ENCODE data around the gene ZFHX3.

ZFHX3 gene

GRCh38 chr16:72840631-72841381, 207.1 kb downstream of the ZFHX3 start:
- peak; percentile 39 for DNase-seq

DNA sequence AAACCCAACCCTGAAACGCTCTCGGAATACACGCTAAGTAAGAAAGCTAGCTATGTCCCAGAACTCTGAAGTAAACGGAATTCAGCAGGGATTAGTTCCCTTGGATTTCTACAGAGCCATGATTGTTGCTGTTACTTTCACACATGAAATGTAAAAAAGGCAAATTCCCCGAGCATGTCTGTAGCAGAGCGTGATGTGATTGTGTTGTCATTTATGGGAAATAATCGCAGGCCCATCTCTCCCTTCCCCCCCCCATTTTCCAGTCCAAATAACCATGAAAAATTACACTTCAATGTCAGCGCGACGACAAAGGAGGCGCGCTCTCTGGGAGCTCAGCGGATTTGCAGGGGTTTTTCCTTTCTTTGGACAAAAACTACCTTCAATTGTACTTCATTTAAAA, 209.0 kb downstream of the ZFHX3 start:
- no peak for DNase-seq

DNA sequence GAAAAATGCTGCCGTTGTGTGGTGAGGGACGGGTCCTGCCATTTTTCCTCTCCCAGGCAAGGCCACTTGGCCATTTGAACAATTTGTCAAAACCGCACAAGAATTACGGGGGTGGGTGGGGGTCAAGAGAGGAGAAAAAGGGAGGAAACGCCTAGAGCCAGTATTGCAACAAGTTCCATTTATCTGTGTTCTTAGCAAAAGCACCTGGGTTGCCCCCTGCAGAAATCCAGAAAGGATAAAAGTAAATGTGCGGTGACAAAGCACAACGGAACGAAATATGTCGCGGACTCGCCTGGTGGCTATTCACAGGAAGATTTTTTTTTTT, 209.4 kb downstream of the ZFHX3 start:
- no peak for DNase-seq

DNA sequence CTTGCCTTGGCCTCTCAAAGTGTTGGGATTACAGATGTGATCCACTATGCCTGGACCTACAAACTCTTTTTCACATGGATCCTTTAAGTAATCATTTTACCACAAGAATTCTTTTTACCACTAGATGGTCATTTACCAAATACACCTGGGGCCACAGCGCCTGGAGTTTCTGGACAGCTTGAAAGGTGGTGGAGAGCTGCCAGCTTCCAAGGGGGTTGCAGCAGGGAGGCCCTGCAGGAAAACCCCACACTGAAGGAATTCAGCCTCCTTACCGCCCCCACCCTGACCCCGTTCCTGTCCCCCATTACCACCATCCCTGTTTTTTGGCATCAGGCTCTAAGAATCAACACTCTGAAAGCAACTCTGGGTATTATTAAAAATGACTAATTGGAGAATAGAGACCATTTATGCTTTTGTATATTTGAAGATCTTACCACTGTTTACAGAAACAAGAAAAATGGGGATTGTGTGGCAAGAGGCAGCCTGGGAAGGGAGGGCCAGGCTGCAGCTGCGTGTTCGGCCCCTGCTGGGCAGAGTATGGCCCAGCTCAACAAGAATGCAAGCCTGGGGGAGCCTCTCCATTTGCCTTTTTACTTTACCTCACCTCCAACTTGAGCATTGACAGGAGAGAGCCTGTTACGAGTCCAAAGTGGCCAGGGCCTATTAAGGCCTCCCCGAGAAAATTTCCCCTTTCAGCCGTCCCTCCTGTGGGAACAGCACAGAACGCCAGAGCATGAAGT, 209.9 kb downstream of the ZFHX3 start:
- no peak for DNase-seq

- no peak for DNase-seq
Measured at GRCh38 chr16:72836985-72837384, 210.9 kb downstream of the ZFHX3 start.

- no peak for DNase-seq
Measured at GRCh38 chr16:72836181-72836580, 211.7 kb downstream of the ZFHX3 start.

DNA sequence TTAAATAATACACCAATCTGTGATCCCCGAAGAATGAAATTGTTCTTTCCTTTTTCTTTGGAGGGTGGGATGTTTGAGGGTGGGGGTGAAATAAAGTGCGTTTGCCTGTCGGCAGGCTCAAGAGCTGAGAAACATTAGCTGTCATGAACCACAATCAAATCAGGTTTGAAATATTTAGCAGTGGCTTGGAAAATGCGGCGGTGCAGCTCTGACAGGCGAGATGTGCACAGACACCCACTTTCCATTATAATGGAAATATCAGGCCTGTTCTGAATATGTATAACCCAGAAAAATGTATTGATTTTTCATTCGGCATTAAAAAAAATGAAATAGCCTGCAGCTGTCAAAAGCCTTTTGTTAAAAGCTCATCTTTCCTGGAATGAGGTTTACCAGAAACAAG, 212.8 kb downstream of the ZFHX3 start:
- DNase-seq, result no peak

GRCh38 chr16:72834499-72834898, 213.4 kb downstream of the ZFHX3 start:
- DNase-seq, result no peak

DNA sequence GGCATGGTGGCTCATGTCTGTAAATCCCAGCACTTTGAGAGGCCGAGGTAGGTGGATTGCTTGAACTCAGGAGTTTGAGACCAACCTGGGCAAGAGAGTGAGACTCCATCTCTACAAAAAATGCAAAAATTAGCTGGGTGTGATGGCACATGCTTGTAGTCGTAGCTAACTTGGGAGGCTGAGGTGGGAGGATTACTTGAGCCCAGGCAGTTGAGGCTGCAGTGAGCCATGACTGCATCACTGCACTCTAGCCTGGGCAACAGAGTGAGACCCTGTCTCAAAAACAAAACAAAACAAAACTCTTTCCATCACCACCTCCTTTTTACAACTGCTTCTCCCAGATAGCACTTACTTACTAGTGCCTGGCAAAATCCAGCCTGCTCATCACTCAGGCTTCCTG, 214.0 kb downstream of the ZFHX3 start:
- DNase-seq, result no peak

DNA sequence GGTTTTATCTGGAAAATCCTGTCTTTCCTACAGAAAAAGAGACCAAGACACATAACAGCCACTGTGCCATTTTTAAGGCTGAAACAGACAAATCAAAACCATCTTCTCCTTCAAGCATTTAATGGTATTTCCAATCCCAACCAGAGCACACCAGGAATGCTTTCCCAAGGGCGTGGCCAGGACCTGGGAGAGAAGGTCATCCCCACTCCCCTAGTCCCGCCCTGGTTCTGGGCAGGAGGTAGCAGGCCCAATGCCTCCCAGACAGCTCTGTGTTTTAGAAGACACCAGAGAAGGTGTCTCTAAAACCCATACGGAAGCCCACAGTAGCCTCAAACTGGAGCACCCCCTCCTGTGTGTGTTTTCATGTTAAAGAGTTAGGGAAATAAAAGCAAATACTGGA, 214.4 kb downstream of the ZFHX3 start:
- no peak for DNase-seq

- peak; percentile 19 for DNase-seq
Measured at GRCh38 chr16:72832621-72833248, 215.2 kb downstream of the ZFHX3 start.

- no peak for DNase-seq
Measured at GRCh38 chr16:72829846-72830775, 217.8 kb downstream of the ZFHX3 start.

DNA sequence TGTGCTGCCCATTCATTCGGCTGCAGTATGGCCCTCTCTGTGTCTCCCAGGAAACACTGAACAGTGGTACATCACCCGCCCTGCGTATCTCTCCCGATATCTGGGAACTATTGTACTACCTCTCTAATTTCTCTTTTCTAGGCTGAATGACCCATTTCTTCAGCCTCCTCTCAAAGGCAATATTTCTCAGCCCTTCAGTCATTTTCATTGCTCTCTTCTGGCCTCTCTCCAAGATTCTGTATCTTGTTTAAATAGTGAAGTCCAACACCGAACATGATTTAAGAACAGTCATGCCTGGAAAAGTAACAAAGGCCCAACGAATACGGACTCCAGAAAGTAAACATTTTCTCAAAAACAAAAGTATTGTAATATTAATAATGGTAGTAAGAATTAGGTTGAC, 220.1 kb downstream of the ZFHX3 start:
- no peak for DNase-seq

DNA sequence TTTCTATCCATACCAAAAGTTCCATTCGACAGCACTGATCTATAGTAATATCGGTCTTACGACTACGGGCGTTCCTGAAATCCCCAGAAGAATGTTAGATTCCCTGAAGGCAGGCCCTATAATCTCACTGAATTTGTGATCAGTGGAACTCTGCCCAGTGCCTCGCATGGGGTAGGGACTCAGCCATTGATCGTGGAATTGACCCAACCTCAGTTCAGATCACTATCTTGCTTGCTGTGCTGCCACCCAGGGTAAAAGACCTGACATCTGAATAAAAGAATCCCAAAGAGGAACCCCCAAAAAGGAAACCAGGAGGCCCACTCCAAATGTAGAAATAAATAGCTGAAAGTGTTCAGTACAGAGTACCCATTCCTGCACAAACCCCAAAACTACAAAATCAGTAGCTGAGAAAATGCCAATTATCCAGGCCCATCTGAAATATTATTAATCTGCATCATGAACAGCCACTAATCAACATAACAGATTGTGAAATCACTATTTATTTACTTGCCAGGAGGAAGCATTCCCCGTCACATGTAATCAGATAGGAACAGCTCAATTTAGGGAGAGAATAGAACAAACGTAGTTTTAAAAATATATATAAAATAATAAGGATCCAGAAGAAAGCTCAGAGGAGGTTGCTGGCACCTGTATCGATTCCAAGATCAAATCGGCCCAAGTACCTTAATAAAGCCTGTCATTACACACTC, 221.9 kb downstream of the ZFHX3 start:
- DNase-seq, result no peak

GRCh38 chr16:72824761-72825160, 223.2 kb downstream of the ZFHX3 start:
- DNase-seq, result no peak

DNA sequence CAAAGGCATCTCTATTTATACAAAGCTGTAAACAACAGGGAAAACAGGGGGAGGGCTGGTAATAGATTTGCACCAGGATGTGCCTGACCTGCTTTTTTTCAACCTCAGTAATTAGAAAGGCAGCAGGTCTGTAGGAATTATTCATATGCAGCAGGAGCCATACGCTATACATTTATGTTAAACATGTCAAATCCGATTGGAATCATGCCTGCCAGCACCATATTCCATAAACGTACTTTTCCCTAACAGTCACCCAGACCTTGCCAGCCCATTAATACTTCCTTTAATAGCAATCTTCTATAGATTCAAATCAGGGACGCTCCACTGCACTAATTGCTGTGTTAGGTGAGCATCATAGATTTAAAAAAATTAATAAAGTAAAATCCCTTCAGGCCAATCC, 223.9 kb downstream of the ZFHX3 start:
- DNase-seq, result no peak

DNA sequence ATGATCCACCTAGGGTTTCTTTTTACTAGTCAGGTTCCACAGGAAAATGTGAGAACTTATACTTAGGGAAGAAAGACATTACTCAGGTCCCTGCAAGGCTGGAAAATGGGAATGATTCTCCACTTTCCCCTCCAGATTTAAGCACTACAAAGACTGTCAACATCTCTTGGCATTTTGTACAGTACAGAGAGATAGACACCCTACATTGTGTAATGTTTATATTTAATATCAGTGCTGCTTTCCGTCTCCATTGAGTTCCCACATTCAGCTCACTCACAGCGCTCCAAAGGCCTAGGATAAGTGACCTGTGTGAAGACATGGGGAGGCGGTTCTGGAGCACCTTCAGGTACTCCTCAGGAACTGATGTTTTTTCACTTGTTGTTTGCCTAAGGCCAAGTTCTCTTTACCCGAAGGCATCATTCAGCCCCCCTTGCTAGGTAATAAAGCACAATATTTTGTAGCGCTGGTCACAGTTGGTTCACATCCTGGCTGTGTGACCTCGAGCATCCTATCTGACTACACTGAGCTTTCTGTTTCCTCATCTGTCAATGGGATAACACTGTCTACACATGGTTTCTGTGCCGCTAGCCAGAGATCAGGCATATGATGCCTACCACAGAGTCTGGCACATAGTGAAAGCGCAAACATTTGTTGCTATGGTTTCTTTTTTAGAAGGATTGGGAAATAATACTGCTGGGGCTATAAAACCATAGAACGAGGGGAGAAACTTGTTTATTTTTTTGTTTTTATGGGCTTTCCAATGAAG, 226.6 kb downstream of the ZFHX3 start:
- no peak for DNase-seq

DNA sequence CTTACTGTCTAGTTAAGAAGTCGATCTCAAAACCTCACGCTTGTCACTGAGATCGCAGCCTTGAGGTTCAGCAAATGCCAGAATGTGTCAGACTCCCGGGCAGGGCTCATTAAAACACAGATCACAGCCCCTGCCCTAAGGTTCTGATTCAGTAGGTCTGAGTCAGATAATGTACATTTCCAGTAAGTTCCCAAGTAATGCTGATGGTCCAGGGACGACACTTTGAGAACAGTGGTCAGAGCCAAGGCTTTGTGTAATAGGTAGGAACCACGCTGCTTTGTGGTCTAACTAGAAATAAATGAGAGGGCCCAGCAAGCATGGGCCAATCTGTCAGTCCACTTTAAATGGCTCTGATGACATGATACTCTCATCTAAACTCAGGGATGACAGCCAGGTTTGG, 228.6 kb downstream of the ZFHX3 start:
- no peak for DNase-seq

DNA sequence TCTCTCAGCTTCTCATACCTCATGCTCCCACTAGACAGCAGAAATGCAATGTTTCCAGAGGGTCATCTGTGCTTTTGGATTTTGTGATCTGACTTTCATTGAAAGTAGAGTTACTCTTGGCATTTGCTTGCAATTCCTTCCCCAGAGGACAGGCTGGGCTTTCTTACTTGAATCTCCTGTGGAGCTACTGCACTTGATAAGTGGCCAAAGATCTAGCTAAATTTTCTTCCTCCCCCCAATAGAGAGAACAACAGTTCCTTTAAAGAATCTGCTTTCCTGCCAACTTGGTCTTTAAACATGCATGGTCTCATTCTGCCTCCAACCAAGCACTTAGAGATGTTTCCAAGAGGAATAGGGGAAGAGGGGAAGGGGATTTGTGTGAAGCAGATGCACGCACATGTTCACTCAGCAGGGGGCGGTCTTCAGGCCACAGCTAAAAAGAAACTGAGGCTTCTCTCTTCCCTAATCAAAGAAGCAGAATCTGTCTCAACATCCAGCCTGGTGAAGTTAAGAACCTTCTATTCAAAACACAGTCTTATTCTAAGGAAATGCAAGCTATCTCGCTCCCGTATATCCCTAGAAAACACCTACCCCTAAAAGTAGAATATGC, 229.6 kb downstream of the ZFHX3 start:
- DNase-seq, result no peak

GRCh38 chr16:72815348-72816318, 232.3 kb downstream of the ZFHX3 start:
- no peak for DNase-seq

Measured in NCI-H526 treated with DMSO at 0.1 percent for 48 hours (cell line).